Neural cell (in vitro differentiated cells): ENCODE data around the gene SUN1. TPM values are rescaled to one million over a fixed set of nuclear protein-coding genes. Genes with fewer than 3 reads are reported as not detected.

Experiments
- H2AFZ ChIP-seq: fragments of 200-600, 300-800 bp; sonication (generic), shearing (Covaris generic); 2 replicates; pipeline ENCODE4 v1.6.0; 2014; ENCODE audit warnings: low read depth, mild to moderate bottlenecking, antibody characterized with exemption, low read length, moderate library complexity
- H3F3A ChIP-seq: fragments of 200-600 bp; shearing (Covaris generic); 2 replicates; pipeline ENCODE4 v1.6.1; 2016; ENCODE audit warnings: mild to moderate bottlenecking, moderate library complexity, mixed read lengths, antibody characterized with exemption, low read length; ENCODE audit not compliant: insufficient read depth, poor library complexity, severe bottlenecking
- H3K27ac ChIP-seq: fragments of 200-600, 300-800 bp; sonication (generic), shearing (Covaris generic); 2 replicates; pipeline ENCODE4 v1.5.1; 2014; ENCODE audit warnings: mild to moderate bottlenecking, low read length, moderate library complexity
- H3K27me3 ChIP-seq: fragments of 300-800, 200-600 bp; sonication (generic), shearing (Covaris generic); 2 replicates; pipeline ENCODE4 v1.6.0; 2014; ENCODE audit warnings: mild to moderate bottlenecking, low read depth, low read length, moderate library complexity; ENCODE audit not compliant: insufficient read depth
- H3K36me3 ChIP-seq: fragments of 300-800, 200-600 bp; sonication (generic), shearing (Covaris generic); 2 replicates; pipeline ENCODE4 v1.5.1; 2014; ENCODE audit warnings: mild to moderate bottlenecking, antibody characterized with exemption, low read length, moderate library complexity; ENCODE audit not compliant: insufficient read depth
- H3K4me2 ChIP-seq: fragments of 300-800, 200-600 bp; sonication (generic), shearing (Covaris generic); 2 replicates; pipeline ENCODE4 v1.6.0; 2014; ENCODE audit warnings: mild to moderate bottlenecking, low read length
- H3K4me3 ChIP-seq: fragments of 300-800, 200-600 bp; sonication (generic), shearing (Covaris generic); 2 replicates; pipeline ENCODE4 v1.5.1; 2014; ENCODE audit warnings: mild to moderate bottlenecking, low read length, moderate library complexity
- H3K79me2 ChIP-seq: fragments of 200-600 bp; shearing (Covaris generic); replicated peaks from 2 replicates; pipeline ENCODE4 v1.6.0; 2014; ENCODE audit warnings: mild to moderate bottlenecking, low read length, moderate library complexity; ENCODE audit not compliant: insufficient read depth
- H3K9ac ChIP-seq: fragments of 300-800, 200-600 bp; sonication (generic), shearing (Covaris generic); 2 replicates; pipeline ENCODE4 v1.6.1; 2016; ENCODE audit warnings: mild to moderate bottlenecking, low read length, mixed read lengths
- H3K9me2 ChIP-seq: fragments of 200-600 bp; shearing (Covaris generic); 2 replicates; pipeline ENCODE4 v1.6.1; 2016; ENCODE audit warnings: mild to moderate bottlenecking, low read length, mixed read lengths; ENCODE audit not compliant: insufficient read depth
- H3K9me3 ChIP-seq: fragments of 200-600, 300-800 bp; sonication (generic), shearing (Covaris generic); 2 replicates; pipeline ENCODE4 v1.6.1; 2016; ENCODE audit warnings: mild to moderate bottlenecking, mixed run types, low read length, moderate library complexity, mixed read lengths
- H4K20me1 ChIP-seq: fragments of 200-600 bp; shearing (Covaris generic); 2 replicates; pipeline ENCODE4 v1.6.1; 2016; ENCODE audit warnings: mild to moderate bottlenecking, mixed run types; ENCODE audit not compliant: insufficient read depth
- EP300 ChIP-seq: fragments of 450-650 bp; conservative IDR thresholded peaks from 2 replicates; pipeline ENCODE4 v1.6.1; 2014; ENCODE audit warnings: antibody characterized with exemption, mild to moderate bottlenecking, moderate library complexity; ENCODE audit not compliant: poor library complexity, severe bottlenecking
- EZH2 ChIP-seq: fragments of 200-600, 300-800 bp; shearing (Covaris generic), sonication (generic); IDR thresholded peaks from 2 replicates; pipeline ENCODE4 v1.6.1; 2014; ENCODE audit warnings: antibody characterized with exemption, low read length, borderline replicate concordance, mild to moderate bottlenecking; ENCODE audit not compliant: insufficient read depth, poor library complexity, severe bottlenecking
- MXI1 ChIP-seq: fragments of 450-650 bp; conservative IDR thresholded peaks from 2 replicates; pipeline ENCODE4 v1.6.1; 2014; ENCODE audit warnings: antibody characterized with exemption, mild to moderate bottlenecking; ENCODE audit not compliant: poor library complexity, severe bottlenecking
- POLR2AphosphoS5 ChIP-seq: IDR thresholded peaks from 2 replicates; pipeline ENCODE4 v1.6.1; 2012
- RAD21 ChIP-seq: fragments of 450-650 bp; conservative IDR thresholded peaks from 2 replicates; pipeline ENCODE4 v1.6.1; 2014; ENCODE audit warnings: antibody characterized with exemption, mild to moderate bottlenecking, moderate library complexity
- SMC3 ChIP-seq: fragments of 450-650 bp; conservative IDR thresholded peaks from 2 replicates; pipeline ENCODE4 v1.6.1; 2014; ENCODE audit warnings: antibody characterized with exemption, mild to moderate bottlenecking, moderate library complexity; ENCODE audit not compliant: poor library complexity
- TAF1 ChIP-seq: IDR thresholded peaks from 2 replicates; pipeline ENCODE4 v1.6.1; 2012; ENCODE audit warnings: low read depth
- polyA plus RNA-seq: library from polyadenylated mRNA; depleted of rRNA; stranded (reverse); fragments of >200 nt; gene quantifications from 2 replicates; pipeline ENCODE4 v1.2.3, GENCODE V29; 2014
- TF ChIP-seq, protein P1 (sequence below): IDR thresholded peaks from 2 replicates; pipeline ENCODE4 v1.6.1; 2012; ENCODE audit warnings: borderline replicate concordance
- TF ChIP-seq, protein P2 (sequence below): fragments of 450-650 bp; IDR thresholded peaks from 2 replicates; pipeline ENCODE4 v1.5.1; 2014; ENCODE audit warnings: antibody characterized with exemption, mild to moderate bottlenecking, moderate library complexity; ENCODE audit not compliant: poor library complexity, severe bottlenecking

SUN1 gene
- polyA plus RNA-seq, 1 donor from 2014 or later = 309 TPM

DNA sequence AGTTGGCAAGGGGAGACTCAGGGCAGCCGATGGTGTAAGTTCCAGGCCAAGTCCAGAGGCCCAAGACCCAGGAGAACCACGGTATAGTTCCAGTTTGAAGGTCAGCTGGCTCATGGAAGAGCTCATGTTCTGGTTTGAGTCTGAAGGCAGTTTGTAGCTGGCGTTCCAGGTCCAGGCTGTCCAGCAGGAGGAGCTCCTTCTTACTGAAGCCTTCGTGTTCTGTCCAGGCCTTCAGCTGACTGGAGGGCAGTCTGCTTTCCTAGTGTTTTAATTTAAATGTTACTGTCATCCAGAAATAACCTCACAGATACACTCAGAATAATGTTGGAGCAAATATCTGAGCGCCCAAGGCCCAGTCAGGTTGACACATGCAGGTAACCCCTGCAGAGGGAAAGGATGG lies 4.2 kb downstream of the SUN1 start:
- Histone ChIP-seq H4K20me1 (no peaks in the 10 kb centered on the region), H3K4me2 (no peak overlapping the region), H3K9me2 (no peaks in the 10 kb centered on the region), H3K9ac (no peak overlapping the region), H3K27ac (no peak overlapping the region), H3K36me3 (no peaks in the 10 kb centered on the region), H3K27me3 (no peaks in the 10 kb centered on the region), H3F3A (no peaks in the 10 kb centered on the region), H3K79me2 (peaks cover 27% of the 10 kb centered on the region), H2AFZ (no peak overlapping the region), H3K9me3 (no peaks in the 10 kb centered on the region), H3K4me3 (no peak overlapping the region)
- TF ChIP-seq EZH2 = no peak
- TF ChIP-seq SMC3 = no peak
- TF ChIP-seq, protein P1, sequence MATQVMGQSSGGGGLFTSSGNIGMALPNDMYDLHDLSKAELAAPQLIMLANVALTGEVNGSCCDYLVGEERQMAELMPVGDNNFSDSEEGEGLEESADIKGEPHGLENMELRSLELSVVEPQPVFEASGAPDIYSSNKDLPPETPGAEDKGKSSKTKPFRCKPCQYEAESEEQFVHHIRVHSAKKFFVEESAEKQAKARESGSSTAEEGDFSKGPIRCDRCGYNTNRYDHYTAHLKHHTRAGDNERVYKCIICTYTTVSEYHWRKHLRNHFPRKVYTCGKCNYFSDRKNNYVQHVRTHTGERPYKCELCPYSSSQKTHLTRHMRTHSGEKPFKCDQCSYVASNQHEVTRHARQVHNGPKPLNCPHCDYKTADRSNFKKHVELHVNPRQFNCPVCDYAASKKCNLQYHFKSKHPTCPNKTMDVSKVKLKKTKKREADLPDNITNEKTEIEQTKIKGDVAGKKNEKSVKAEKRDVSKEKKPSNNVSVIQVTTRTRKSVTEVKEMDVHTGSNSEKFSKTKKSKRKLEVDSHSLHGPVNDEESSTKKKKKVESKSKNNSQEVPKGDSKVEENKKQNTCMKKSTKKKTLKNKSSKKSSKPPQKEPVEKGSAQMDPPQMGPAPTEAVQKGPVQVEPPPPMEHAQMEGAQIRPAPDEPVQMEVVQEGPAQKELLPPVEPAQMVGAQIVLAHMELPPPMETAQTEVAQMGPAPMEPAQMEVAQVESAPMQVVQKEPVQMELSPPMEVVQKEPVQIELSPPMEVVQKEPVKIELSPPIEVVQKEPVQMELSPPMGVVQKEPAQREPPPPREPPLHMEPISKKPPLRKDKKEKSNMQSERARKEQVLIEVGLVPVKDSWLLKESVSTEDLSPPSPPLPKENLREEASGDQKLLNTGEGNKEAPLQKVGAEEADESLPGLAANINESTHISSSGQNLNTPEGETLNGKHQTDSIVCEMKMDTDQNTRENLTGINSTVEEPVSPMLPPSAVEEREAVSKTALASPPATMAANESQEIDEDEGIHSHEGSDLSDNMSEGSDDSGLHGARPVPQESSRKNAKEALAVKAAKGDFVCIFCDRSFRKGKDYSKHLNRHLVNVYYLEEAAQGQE = no peak
- TF ChIP-seq, protein P2, sequence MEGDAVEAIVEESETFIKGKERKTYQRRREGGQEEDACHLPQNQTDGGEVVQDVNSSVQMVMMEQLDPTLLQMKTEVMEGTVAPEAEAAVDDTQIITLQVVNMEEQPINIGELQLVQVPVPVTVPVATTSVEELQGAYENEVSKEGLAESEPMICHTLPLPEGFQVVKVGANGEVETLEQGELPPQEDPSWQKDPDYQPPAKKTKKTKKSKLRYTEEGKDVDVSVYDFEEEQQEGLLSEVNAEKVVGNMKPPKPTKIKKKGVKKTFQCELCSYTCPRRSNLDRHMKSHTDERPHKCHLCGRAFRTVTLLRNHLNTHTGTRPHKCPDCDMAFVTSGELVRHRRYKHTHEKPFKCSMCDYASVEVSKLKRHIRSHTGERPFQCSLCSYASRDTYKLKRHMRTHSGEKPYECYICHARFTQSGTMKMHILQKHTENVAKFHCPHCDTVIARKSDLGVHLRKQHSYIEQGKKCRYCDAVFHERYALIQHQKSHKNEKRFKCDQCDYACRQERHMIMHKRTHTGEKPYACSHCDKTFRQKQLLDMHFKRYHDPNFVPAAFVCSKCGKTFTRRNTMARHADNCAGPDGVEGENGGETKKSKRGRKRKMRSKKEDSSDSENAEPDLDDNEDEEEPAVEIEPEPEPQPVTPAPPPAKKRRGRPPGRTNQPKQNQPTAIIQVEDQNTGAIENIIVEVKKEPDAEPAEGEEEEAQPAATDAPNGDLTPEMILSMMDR = no peak
- no peak for TF ChIP-seq MXI1
- TF ChIP-seq POLR2AphosphoS5 = no peak
- no peak for TF ChIP-seq EP300
- no peak for TF ChIP-seq TAF1
- no peak for TF ChIP-seq RAD21

DNA sequence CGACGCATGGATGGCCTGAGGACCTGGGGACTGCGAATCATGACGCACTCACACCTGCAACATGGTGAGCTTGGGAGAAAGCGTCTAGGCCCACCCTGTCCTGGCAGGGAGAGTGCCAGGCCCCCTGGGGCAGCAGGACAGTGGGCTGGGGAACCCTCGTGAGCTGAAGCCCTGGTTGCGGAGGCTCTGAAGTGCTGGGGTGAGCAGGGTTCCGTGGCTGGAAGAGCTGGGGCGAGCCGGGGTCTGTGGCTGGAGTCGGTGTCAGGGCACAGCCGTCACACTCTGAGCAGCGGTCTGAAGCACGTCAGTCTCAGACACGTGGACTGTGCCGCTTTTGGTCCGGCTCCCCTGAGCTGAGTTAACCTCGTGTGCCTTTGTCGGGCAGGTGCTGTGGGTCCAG lies 4.7 kb downstream of the SUN1 start:
- H3K79me2 ChIP-seq = peaks cover 27% of the 10 kb centered on the region
- H2AFZ ChIP-seq = no peak overlapping the region
- H3K9ac ChIP-seq = no peak overlapping the region
- TF ChIP-seq RAD21 (no peak), EZH2 (no peak), EP300 (no peak), TAF1 (no peak), POLR2AphosphoS5 (no peak), MXI1 (no peak), SMC3 (no peak)
- TF ChIP-seq, protein P1 = no peak
- TF ChIP-seq, protein P2 = no peak
- no peak overlapping the region for H3K4me2 ChIP-seq
- H4K20me1 ChIP-seq = no peaks in the 10 kb centered on the region
- no peak overlapping the region for H3K4me3 ChIP-seq
- H3K36me3 ChIP-seq = no peaks in the 10 kb centered on the region
- no peaks in the 10 kb centered on the region for H3K27me3 ChIP-seq
- no peaks in the 10 kb centered on the region for H3F3A ChIP-seq
- no peaks in the 10 kb centered on the region for H3K9me3 ChIP-seq
- no peak overlapping the region for H3K27ac ChIP-seq
- H3K9me2 ChIP-seq = no peaks in the 10 kb centered on the region
